ENCODE results near the gene ACER2. TPM values are rescaled to one million over a fixed set of nuclear protein-coding genes. Genes with fewer than 3 reads are reported as not detected.
"Not testable (repeated sequence)": the region's sequence is repeated elsewhere in the genome, so short reads cannot be mapped to it uniquely, and the experiment has no call there.

The ACER2 gene
- total and polyA plus RNA-seq, 2 experiments from 2014 or later = 0.24 to 1.9 TPM

DNA sequence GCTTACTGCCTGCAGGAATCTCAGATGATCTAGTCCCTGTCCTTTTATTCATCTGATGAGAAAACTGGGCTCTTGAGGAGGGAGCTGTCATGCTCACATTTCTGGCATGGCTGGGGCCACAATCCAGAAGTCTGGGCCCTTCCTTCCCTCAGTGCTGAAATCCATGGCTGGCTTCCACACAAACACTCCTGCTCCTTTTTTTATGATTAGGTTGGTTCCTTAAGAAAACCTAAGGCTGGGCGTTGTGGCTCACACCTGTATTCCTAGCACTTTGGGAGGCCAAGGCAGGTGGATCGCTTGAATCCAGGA lies 1.3 kb downstream of the ACER2 start:
- H3K27me3 ChIP-seq = no peaks in the 10 kb centered on the region
- H3K4me1 ChIP-seq (ENCODE audit: low read depth) = no peaks in the 10 kb centered on the region
- H3K36me3 ChIP-seq = no peaks in the 10 kb centered on the region
- H3K9me3 ChIP-seq (ENCODE audit: low read depth) = no peaks in the 10 kb centered on the region
- no peak overlapping the region for H3K27ac ChIP-seq
- TF ChIP-seq, protein P1, sequence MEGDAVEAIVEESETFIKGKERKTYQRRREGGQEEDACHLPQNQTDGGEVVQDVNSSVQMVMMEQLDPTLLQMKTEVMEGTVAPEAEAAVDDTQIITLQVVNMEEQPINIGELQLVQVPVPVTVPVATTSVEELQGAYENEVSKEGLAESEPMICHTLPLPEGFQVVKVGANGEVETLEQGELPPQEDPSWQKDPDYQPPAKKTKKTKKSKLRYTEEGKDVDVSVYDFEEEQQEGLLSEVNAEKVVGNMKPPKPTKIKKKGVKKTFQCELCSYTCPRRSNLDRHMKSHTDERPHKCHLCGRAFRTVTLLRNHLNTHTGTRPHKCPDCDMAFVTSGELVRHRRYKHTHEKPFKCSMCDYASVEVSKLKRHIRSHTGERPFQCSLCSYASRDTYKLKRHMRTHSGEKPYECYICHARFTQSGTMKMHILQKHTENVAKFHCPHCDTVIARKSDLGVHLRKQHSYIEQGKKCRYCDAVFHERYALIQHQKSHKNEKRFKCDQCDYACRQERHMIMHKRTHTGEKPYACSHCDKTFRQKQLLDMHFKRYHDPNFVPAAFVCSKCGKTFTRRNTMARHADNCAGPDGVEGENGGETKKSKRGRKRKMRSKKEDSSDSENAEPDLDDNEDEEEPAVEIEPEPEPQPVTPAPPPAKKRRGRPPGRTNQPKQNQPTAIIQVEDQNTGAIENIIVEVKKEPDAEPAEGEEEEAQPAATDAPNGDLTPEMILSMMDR (IDR thresholded peaks at IDR 0.05; ENCODE audit: low read depth, low read length) = no peak
- H3K4me3 ChIP-seq = no peak overlapping the region
- no peak for DNase-seq (ENCODE audit: low read depth in 1 of 2, low spot score in 1 of 2)

DNA sequence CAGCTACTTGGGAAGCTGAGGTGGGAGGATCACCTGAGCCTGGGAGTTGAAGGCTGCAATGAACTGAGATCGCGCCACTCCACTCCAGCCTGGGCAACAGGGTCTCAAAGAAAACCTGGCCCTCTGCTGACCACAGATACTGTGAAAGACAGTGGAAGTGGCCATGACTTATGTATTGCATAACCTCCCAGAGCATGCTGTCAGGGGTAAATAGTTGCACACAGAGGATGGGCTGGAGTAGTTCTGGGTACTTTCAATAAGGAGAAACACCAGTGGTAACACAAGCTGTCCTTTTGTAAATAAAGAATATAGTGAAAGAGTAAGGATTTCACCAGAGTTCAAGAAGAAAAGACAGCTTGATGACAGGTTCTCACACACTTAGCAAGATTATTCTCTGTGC lies 1.8 kb downstream of the ACER2 start:
- TF ChIP-seq, protein P1 (IDR thresholded peaks at IDR 0.05; ENCODE audit: low read depth, low read length) = no peak

DNA sequence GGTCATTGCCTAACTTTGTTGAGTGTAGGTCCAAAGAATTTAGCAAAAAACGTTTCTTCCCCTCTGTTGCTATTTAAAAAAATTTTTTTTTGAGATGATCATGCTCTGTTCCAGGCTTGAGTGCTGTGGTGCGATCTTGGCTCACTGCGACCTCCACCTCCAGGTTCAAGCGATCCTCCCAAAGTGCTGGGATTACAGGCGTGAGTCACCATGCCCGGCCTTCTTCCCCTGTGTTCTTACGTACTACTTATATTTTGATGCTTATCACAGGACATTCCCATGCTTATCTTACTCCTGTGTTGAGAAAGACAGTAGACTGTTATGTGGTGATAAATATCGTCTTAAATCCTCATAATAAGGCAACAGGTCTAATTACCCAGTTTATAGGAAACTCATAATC lies 2.5 kb downstream of the ACER2 start:
- TF ChIP-seq, protein P1 (IDR thresholded peaks at IDR 0.05; ENCODE audit: low read depth, low read length) = no peak
- H3K36me3 ChIP-seq = no peaks in the 10 kb centered on the region
- DNase-seq (ENCODE audit: low read depth in 1 of 2, low spot score in 1 of 2) = peak in 1 of 2 donors; percentile 71

More for the DNA sequence above, 1.8 kb downstream of the ACER2 start:
- H3K9me3 ChIP-seq (ENCODE audit: low read depth) = no peaks in the 10 kb centered on the region
- H3K27me3 ChIP-seq = no peaks in the 10 kb centered on the region
- H3K4me3 ChIP-seq = no peak overlapping the region
- no peak overlapping the region for H3K27ac ChIP-seq
- DNase-seq (ENCODE audit: low read depth in 1 of 2, low spot score in 1 of 2) = no peak
- no peaks in the 10 kb centered on the region for H3K36me3 ChIP-seq
- no peaks in the 10 kb centered on the region for H3K4me1 ChIP-seq (ENCODE audit: low read depth)

DNA sequence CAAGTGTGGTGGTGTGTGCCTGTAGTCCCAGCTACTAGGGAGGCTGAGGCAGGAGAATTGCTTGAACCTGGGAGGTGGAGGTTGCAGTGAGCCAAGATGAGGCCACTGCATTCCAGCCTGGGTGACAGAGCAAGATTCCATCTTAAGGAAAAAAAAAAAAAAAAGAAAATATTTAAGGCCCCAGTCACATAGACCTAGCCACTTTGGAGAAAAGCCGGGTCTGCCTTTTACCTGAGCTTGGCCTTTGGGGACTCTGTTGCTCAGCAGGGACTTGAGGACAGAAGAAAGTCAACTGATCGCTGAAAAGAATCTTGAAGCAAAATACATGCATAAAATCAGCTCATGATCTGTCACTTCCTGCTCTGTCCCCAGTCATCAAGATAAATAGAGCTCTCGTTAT lies 4.6 kb downstream of the ACER2 start:
- not testable (repeated sequence) for H3K9me3 ChIP-seq (ENCODE audit: low read depth); H3K4me1 ChIP-seq (ENCODE audit: low read depth); H3K27me3 ChIP-seq; H3K4me3 ChIP-seq; H3K27ac ChIP-seq; DNase-seq (ENCODE audit: low read depth in 1 of 2, low spot score in 1 of 2); H3K36me3 ChIP-seq

More for the DNA sequence above, 2.5 kb downstream of the ACER2 start:
- H3K4me1 ChIP-seq (ENCODE audit: low read depth) = no peaks in the 10 kb centered on the region
- H3K9me3 ChIP-seq (ENCODE audit: low read depth) = no peaks in the 10 kb centered on the region
- no peak overlapping the region for H3K4me3 ChIP-seq
- H3K27ac ChIP-seq = no peak overlapping the region
- H3K27me3 ChIP-seq = no peaks in the 10 kb centered on the region

DNA sequence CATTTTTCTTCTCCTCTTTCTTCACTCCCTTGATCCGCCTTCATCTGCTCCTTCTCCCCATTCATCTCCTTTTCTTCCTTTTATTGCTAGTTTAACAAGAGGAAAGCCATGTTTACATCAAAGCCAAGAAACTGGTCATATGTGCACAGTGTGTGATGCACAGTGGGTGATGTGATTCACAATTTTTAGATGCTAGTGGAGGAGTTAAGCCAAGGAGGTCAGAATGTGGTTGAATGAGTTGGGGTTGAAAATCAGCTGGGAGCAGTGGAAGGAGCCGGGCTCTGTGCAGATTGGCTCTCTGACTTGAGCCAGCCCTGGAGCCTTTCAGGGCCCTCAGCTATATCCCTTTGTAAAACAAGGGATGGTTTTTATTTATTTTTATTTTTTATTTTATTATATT lies 7.3 kb downstream of the ACER2 start:
- Histone ChIP-seq H3K36me3 (no peaks in the 10 kb centered on the region), H3K27me3 (no peaks in the 10 kb centered on the region), H3K27ac (no peak overlapping the region), H3K4me1 (ENCODE audit: low read depth) (no peaks in the 10 kb centered on the region), H3K4me3 (no peak overlapping the region), H3K9me3 (ENCODE audit: low read depth) (no peaks in the 10 kb centered on the region)
- peak in 1 of 2 donors; percentile 34 for DNase-seq (ENCODE audit: low read depth in 1 of 2, low spot score in 1 of 2)
- TF ChIP-seq, protein P1 (IDR thresholded peaks at IDR 0.05; ENCODE audit: low read depth, low read length) = no peak

DNA sequence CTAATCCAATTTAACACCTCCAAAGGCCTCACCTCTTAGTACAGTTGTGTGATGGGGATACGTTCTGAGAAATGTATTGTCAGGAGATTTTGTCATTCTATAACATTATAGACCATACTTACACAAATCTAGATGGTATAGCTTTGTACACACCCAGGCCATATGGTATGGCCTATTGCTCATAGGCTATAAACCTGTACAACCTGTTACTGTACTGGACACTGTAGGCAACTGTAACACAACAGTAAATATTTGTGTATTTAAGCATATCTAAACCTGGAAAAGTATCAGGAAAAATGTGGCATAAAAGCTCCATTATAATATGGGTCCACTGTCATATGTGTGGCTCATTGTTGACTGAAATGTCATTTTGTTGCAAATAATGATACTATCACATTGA lies 12.1 kb downstream of the ACER2 start:
- Histone ChIP-seq H3K9me3 (ENCODE audit: low read depth) (no peaks in the 10 kb centered on the region), H3K36me3 (no peaks in the 10 kb centered on the region), H3K27me3 (no peaks in the 10 kb centered on the region), H3K4me3 (no peak overlapping the region), H3K4me1 (ENCODE audit: low read depth) (no peaks in the 10 kb centered on the region), H3K27ac (no peak overlapping the region)
- DNase-seq (ENCODE audit: low read depth in 1 of 2, low spot score in 1 of 2) = no peak
- TF ChIP-seq, protein P1 (IDR thresholded peaks at IDR 0.05; ENCODE audit: low read depth, low read length) = no peak

All from cardiac muscle cell (in vitro differentiated cells and primary cell).